Tongue (tissue), 2 donors: ENCODE results near the gene IQCE. TPM values are rescaled to one million over a fixed set of nuclear protein-coding genes. Genes with fewer than 3 reads are reported as not detected.

Experiments used
- small RNA-seq: library from RNA; depleted of rRNA; stranded (forward); fragments of <200 nt; gene quantifications from one replicate; pipeline ENCODE3, GENCODE V24; 2014; ENCODE audit warnings: low replicate concordance
- total RNA-seq: library from RNA; depleted of rRNA; stranded (reverse); fragments of >200 nt; gene quantifications from one replicate; pipeline ENCODE4 v1.2.3, GENCODE V29; 2014

The IQCE gene
- total RNA-seq, 1 donor from 2014 or later: 6.4 TPM

Small RNAs within 50 kb of the gene (small RNA-seq; reads per million reads assigned to genes)
- gene MIR4648: 0.08 reads per million

Other genes starting within 250 kb of the IQCE start
- gene SNX8, start 244.5 kb upstream of the IQCE start, total RNA-seq: 22.4 TPM
- gene EIF3B, start 204.2 kb upstream of the IQCE start, total RNA-seq: 148 TPM
- gene CHST12, start 155.4 kb upstream of the IQCE start, total RNA-seq: 7.4 TPM
- not detected for gene GRIFIN, start 82.6 kb upstream of the IQCE start, total RNA-seq
- gene LFNG, start 39.2 kb upstream of the IQCE start, total RNA-seq: 26.0 TPM
- gene BRAT1, start 3.5 kb upstream of the IQCE start, total RNA-seq: 28.1 TPM
- 43.5 TPM for gene TTYH3, start 73.0 kb downstream of the IQCE start, total RNA-seq
- 0.31 TPM for gene AMZ1, start 129.2 kb downstream of the IQCE start, total RNA-seq